ENCODE data around the gene BCAS3.
"Not testable (repeated sequence)": the region's sequence is repeated elsewhere in the genome, so short reads cannot be mapped to it uniquely, and the experiment has no call there.

Gene BCAS3

DNA sequence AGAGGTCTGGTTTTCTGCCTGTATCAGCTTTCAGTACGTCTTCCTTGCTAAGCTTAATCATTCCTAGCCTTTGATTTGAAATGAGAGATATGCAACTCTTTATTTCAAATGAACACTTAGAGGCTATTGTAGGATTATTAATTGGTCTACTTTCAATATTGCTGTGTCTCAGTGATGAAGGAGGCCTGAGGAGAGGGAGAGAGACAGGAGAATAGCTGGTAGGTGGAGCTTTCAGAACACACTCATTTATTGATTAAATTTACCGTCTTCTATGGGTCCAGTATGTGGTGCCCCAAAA lies 187.0 kb downstream of the BCAS3 start:
- no peak for DNase-seq
- Histone ChIP-seq H3K27me3 (no peaks in the 10 kb centered on the region), H3K9me3 (no peaks in the 10 kb centered on the region), H3K4me1 (peaks cover 0 to 12% (median 0%) of the 10 kb centered on the region in 4 donors), H3K27ac (no peak overlapping the region), H3K4me3 (no peak overlapping the region), H3K36me3 (peaks cover 0 to 2% (median 0%) of the 10 kb centered on the region in 3 donors)
- intact Hi-C loops (cut with DNase I; ENCODE audit: low total_unique reads), result no loop called here
- TF ChIP-seq, protein P1, sequence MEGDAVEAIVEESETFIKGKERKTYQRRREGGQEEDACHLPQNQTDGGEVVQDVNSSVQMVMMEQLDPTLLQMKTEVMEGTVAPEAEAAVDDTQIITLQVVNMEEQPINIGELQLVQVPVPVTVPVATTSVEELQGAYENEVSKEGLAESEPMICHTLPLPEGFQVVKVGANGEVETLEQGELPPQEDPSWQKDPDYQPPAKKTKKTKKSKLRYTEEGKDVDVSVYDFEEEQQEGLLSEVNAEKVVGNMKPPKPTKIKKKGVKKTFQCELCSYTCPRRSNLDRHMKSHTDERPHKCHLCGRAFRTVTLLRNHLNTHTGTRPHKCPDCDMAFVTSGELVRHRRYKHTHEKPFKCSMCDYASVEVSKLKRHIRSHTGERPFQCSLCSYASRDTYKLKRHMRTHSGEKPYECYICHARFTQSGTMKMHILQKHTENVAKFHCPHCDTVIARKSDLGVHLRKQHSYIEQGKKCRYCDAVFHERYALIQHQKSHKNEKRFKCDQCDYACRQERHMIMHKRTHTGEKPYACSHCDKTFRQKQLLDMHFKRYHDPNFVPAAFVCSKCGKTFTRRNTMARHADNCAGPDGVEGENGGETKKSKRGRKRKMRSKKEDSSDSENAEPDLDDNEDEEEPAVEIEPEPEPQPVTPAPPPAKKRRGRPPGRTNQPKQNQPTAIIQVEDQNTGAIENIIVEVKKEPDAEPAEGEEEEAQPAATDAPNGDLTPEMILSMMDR (IDR thresholded peaks at IDR 0.05), result no peak

DNA sequence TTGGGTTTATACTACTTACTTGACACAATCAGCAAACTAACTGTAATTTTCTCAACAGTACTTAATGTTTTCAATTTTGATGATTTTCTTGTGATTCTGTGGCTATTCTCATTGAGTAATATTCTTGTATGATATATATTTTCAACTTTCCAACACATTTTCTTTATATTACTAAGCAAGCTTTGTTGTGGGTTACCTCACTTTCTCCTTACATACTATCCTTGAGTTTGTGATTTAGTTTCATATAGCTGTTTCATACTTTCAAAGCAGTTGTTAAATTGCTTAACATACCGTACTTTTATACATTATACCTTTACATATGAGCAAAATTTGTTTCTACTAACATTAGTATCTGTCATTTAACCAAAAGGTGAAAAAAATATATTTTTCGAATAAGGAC lies 197.1 kb downstream of the BCAS3 start:
- DNase-seq, result no peak
- no peaks in the 10 kb centered on the region for H3K27me3 ChIP-seq
- H3K27ac ChIP-seq, result no peak overlapping the region
- intact Hi-C loops (cut with DNase I; ENCODE audit: low total_unique reads), result no loop called here
- H3K4me1 ChIP-seq, result no peaks in the 10 kb centered on the region
- TF ChIP-seq, protein P1 (IDR thresholded peaks at IDR 0.05), result no peak
- H3K9me3 ChIP-seq, result no peaks in the 10 kb centered on the region
- H3K4me3 ChIP-seq, result no peak overlapping the region
- peaks cover 0 to 7% (median 0%) of the 10 kb centered on the region in 3 donors for H3K36me3 ChIP-seq

DNA sequence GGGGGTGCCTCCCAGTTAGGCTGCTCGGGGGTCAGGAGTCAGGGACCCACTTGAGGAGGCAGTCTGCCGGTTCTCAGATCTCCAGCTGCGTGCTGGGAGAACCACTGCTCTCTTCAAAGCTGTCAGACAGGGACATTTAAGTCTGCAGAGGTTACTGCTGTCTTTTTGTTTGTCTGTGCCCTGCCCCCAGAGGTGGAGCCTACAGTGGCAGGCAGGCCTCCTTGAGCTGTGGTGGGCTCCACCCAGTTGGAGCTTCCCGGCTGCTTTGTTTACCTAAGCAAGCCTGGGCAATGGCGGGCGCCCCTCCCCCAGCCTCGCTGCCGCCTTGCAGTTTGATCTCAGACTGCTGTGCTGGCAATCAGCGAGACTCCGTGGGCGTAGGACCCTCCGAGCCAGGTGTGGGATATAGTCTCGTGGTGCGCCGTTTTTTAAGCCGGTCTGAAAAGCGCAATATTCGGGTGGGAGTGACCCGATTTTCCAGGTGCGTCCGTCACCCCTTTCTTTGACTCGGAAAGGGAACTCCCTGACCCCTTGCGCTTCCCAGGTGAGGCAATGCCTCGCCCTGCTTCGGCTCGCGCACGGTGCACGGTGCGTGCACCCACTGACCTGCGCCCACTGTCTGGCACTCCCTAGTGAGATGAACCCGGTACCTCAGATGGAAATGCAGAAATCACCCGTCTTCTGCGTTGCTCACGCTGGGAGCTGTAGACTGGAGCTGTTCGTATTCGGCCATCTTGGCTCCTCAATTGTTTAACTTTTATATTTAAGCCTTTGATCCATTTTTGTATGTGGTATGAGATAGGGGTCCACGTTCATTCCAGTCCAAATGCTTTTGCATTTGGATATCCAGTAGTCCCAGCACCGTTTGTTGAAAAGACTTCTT lies 209.3 kb downstream of the BCAS3 start:
- DNase-seq; H3K27ac ChIP-seq; intact Hi-C loops (cut with DNase I; ENCODE audit: low total_unique reads); H3K9me3 ChIP-seq; H3K36me3 ChIP-seq; H3K27me3 ChIP-seq: not testable (repeated sequence)
- Histone ChIP-seq H3K4me1 (peaks cover 0 to 39% (median 12%) of the 10 kb centered on the region in 4 donors), H3K4me3 (peak overlapping the region in 1 of 2 donors; percentile 17)

DNA sequence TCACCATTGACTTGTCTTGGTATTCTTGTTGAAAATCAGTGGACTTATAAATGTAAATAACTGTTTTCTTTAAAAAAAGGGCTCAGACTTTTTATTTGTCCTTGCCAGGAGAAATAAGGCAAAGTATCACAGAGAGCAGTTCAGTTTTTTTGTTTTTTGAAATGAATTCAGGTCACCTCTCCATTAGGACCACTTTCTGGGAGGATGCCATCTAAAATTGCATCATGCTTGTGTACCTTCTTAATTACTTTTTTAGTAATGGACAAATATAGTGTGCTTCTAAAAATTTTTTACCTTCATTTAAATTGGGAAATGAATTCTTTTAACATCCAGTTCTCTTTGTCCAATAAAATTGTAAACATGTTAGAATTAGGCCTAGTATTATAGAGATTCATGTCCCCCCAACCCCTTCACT lies 210.0 kb downstream of the BCAS3 start:
- intact Hi-C loops (cut with DNase I; ENCODE audit: low total_unique reads), result no loop called here
- TF ChIP-seq, protein P1 (IDR thresholded peaks at IDR 0.05), result no peak
- Histone ChIP-seq H3K4me1 (peaks cover 0 to 40% (median 13%) of the 10 kb centered on the region in 4 donors), H3K4me3 (peak overlapping the region in 1 of 2 donors; percentile 17), H3K36me3 (no peaks in the 10 kb centered on the region), H3K9me3 (no peaks in the 10 kb centered on the region), H3K27ac (no peak overlapping the region), H3K27me3 (no peaks in the 10 kb centered on the region)
- no peak for DNase-seq

DNA sequence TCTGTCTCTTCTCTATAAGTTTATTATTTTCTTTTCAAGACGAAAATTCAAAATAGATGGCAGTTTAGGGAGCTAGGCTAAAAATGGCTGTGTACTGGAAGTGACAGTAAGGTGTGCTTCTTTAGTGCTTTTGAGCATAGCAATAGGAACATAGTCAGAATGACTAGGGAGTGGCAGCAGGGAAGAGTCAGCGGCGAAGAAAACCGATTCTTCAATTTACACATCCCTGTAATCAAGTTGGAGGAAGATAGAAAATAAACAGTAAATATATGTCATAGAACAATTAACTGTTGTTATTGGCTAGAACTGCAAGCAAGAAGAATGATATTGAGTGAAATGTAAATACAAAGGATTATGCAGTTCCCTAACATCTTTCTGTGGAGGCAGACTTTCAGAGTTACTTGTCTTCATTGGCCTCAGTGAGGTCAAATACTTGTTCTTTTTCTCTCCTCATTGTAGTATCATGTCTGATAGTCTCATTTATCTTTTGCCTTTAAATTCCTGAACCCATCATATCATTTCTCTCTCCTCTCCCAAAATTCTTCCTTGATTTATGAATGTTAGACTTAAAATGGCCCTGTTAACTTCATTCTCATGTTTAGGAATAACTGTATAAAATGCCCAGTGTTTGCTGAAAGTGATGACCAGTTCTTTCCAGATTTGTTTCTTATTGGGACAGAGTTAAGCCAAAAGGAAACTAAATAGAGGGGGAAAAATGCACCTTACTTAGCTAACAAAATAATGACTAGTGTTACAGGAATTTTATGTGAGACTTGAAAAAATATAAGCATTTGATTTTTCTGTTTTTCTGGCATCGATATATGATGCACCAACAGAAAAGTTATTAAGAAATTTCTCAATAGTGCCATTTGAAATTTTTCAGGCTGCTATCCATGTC lies 211.4 kb downstream of the BCAS3 start:
- Histone ChIP-seq H3K4me3 (no peak overlapping the region), H3K4me1 (peaks cover 0 to 40% (median 13%) of the 10 kb centered on the region in 4 donors), H3K27me3 (no peaks in the 10 kb centered on the region), H3K9me3 (peaks cover 0 to 5% (median 0%) of the 10 kb centered on the region in 3 donors), H3K36me3 (peaks cover 0 to 6% (median 0%) of the 10 kb centered on the region in 3 donors), H3K27ac (peak overlapping the region in 1 of 2 donors; percentile 42)
- intact Hi-C loops (cut with DNase I; ENCODE audit: low total_unique reads), result no loop called here
- TF ChIP-seq, protein P1 (IDR thresholded peaks at IDR 0.05), result no peak
- DNase-seq, result no peak

Data from tibial artery (tissue), 4 donors.